Measurements from ENCODE around the gene AKT3.

AKT3 gene

GRCh38 chr1:243481101-243481500 is 368.9 kb downstream of the AKT3 start:
- TF ChIP-seq CREB1 (IDR thresholded peaks at IDR 0.05; ENCODE audit: low read depth) (no peak), FOXM1 (IDR thresholded peaks at IDR 0.05; ENCODE audit: borderline replicate concordance, low read depth) (no peak), NFIC (IDR thresholded peaks at IDR 0.05) (no peak), USF1 (IDR thresholded peaks at IDR 0.05) (no peak), EGR1 (IDR thresholded peaks at IDR 0.05) (no peak), CEBPB (IDR thresholded peaks at IDR 0.05) (no peak), TEAD4 (IDR thresholded peaks at IDR 0.05) (no peak), RAD21 (IDR thresholded peaks at IDR 0.05; ENCODE audit: low read depth) (no peak)

- no peak for TF ChIP-seq EGR1 (IDR thresholded peaks at IDR 0.05)
- no peak for TF ChIP-seq REST (IDR thresholded peaks at IDR 0.05; ENCODE audit: low read depth)
- no peak for TF ChIP-seq CEBPB (IDR thresholded peaks at IDR 0.05)
- no peak for TF ChIP-seq YY1 (IDR thresholded peaks at IDR 0.05; ENCODE audit: low read depth)
- TF ChIP-seq ZBTB7A (IDR thresholded peaks at IDR 0.05; ENCODE audit: low read depth), result no peak
- no peak for TF ChIP-seq EP300 (IDR thresholded peaks at IDR 0.05; ENCODE audit: borderline replicate concordance)
- TF ChIP-seq TCF12 (IDR thresholded peaks at IDR 0.05; ENCODE audit: low read depth), result no peak
- no peak for TF ChIP-seq USF1 (IDR thresholded peaks at IDR 0.05)
- TF ChIP-seq TEAD4 (IDR thresholded peaks at IDR 0.05), result no peak
- TF ChIP-seq FOXM1 (IDR thresholded peaks at IDR 0.05; ENCODE audit: borderline replicate concordance, low read depth), result no peak
- no peak for TF ChIP-seq MAX (IDR thresholded peaks at IDR 0.05)
- no peak for TF ChIP-seq CREB1 (IDR thresholded peaks at IDR 0.05; ENCODE audit: low read depth)
- TF ChIP-seq RAD21 (IDR thresholded peaks at IDR 0.05; ENCODE audit: low read depth), result no peak
- no peak for TF ChIP-seq TAF1 (IDR thresholded peaks at IDR 0.05; ENCODE audit: low read depth)
- no peak for TF ChIP-seq NFIC (IDR thresholded peaks at IDR 0.05)
Observed at GRCh38 chr1:243477731-243478290, 372.2 kb downstream of the AKT3 start.

- no peak for TF ChIP-seq YY1 (IDR thresholded peaks at IDR 0.05; ENCODE audit: low read depth)
- TF ChIP-seq EP300 (IDR thresholded peaks at IDR 0.05; ENCODE audit: borderline replicate concordance), result no peak
- no peak for TF ChIP-seq CEBPB (IDR thresholded peaks at IDR 0.05)
- no peak for TF ChIP-seq FOXM1 (IDR thresholded peaks at IDR 0.05; ENCODE audit: borderline replicate concordance, low read depth)
Observed at GRCh38 chr1:243475966-243476365, 374.1 kb downstream of the AKT3 start.

- TF ChIP-seq NFIC (IDR thresholded peaks at IDR 0.05) (no peak), MAX (IDR thresholded peaks at IDR 0.05) (no peak), EP300 (IDR thresholded peaks at IDR 0.05; ENCODE audit: borderline replicate concordance) (no peak), ZBTB7A (IDR thresholded peaks at IDR 0.05; ENCODE audit: low read depth) (no peak), RAD21 (IDR thresholded peaks at IDR 0.05; ENCODE audit: low read depth) (no peak), REST (IDR thresholded peaks at IDR 0.05; ENCODE audit: low read depth) (no peak)
Observed at GRCh38 chr1:243474906-243475305, 375.1 kb downstream of the AKT3 start.

- no peak for TF ChIP-seq TCF12 (IDR thresholded peaks at IDR 0.05; ENCODE audit: low read depth)
- TF ChIP-seq TAF1 (IDR thresholded peaks at IDR 0.05; ENCODE audit: low read depth), result no peak
- no peak for TF ChIP-seq FOXM1 (IDR thresholded peaks at IDR 0.05; ENCODE audit: borderline replicate concordance, low read depth)
- no peak for TF ChIP-seq EP300 (IDR thresholded peaks at IDR 0.05; ENCODE audit: borderline replicate concordance)
- no peak for TF ChIP-seq RAD21 (IDR thresholded peaks at IDR 0.05; ENCODE audit: low read depth)
- no peak for TF ChIP-seq CEBPB (IDR thresholded peaks at IDR 0.05)
- TF ChIP-seq TEAD4 (IDR thresholded peaks at IDR 0.05), result no peak
- TF ChIP-seq EGR1 (IDR thresholded peaks at IDR 0.05), result no peak
- TF ChIP-seq REST (IDR thresholded peaks at IDR 0.05; ENCODE audit: low read depth), result no peak
- no peak for TF ChIP-seq MAX (IDR thresholded peaks at IDR 0.05)
- TF ChIP-seq CREB1 (IDR thresholded peaks at IDR 0.05; ENCODE audit: low read depth), result no peak
Observed at GRCh38 chr1:243474136-243474881, 375.7 kb downstream of the AKT3 start.
